Neural crest cell (in vitro differentiated cells): Measurements from ENCODE around the gene IVD. TPM values are rescaled to one million over a fixed set of nuclear protein-coding genes. Genes with fewer than 3 reads are reported as not detected.

Experiments
- DNase-seq: peaks from one replicate; pipeline ENCODE4 v3.0.0; 2021; ENCODE audit warnings: low read depth, mixed read lengths, low spot score
- H3K27ac Mint-ChIP-seq: one replicate; pipeline ENCODE4 v1.8.0; 2021; ENCODE audit warnings: mild to moderate bottlenecking, mixed read lengths; ENCODE audit not compliant: unreplicated experiment
- H3K27me3 Mint-ChIP-seq: 2 replicates; pipeline ENCODE4 v1.8.0; 2021; ENCODE audit warnings: low read depth, mild to moderate bottlenecking, mixed read lengths
- H3K36me3 Mint-ChIP-seq: 2 replicates; pipeline ENCODE4 v1.8.0; 2021; ENCODE audit warnings: low read depth, mild to moderate bottlenecking, mixed read lengths
- H3K4me1 Mint-ChIP-seq: 2 replicates; pipeline ENCODE4 v1.8.0; 2021; ENCODE audit warnings: mixed read lengths
- H3K4me3 Mint-ChIP-seq: one replicate; pipeline ENCODE4 v1.8.0; 2021; ENCODE audit warnings: mild to moderate bottlenecking, mixed read lengths
- H3K9me3 Mint-ChIP-seq: 2 replicates; pipeline ENCODE4 v1.8.0; 2021; ENCODE audit warnings: mixed read lengths
- CTCF ChIP-seq: fragments of 200-600 bp; sonication (generic); conservative IDR thresholded peaks from 2 replicates; pipeline ENCODE4 v1.5.0; 2021; ENCODE audit warnings: antibody characterized with exemption, mild to moderate bottlenecking
- total RNA-seq: library from RNA; stranded (reverse); gene quantifications from 2 replicates; pipeline ENCODE4 v1.2.1, GENCODE V29; 2021

Gene IVD
- total RNA-seq, 1 donor from 2014 or later, result 81.4 TPM

- no peak for TF ChIP-seq CTCF
- H3K4me1 Mint-ChIP-seq, result peaks cover 4% of the 10 kb centered on the region
- no peaks in the 10 kb centered on the region for H3K36me3 Mint-ChIP-seq
- no peak overlapping the region for H3K4me3 Mint-ChIP-seq
- H3K27me3 Mint-ChIP-seq, result peaks cover 36% of the 10 kb centered on the region
- H3K9me3 Mint-ChIP-seq, result no peaks in the 10 kb centered on the region
- H3K27ac Mint-ChIP-seq, result no peak overlapping the region
- DNase-seq, result no peak
These were observed 40.6 kb upstream of the IVD start for GRCh38 chr15:40365016-40365415.

DNA sequence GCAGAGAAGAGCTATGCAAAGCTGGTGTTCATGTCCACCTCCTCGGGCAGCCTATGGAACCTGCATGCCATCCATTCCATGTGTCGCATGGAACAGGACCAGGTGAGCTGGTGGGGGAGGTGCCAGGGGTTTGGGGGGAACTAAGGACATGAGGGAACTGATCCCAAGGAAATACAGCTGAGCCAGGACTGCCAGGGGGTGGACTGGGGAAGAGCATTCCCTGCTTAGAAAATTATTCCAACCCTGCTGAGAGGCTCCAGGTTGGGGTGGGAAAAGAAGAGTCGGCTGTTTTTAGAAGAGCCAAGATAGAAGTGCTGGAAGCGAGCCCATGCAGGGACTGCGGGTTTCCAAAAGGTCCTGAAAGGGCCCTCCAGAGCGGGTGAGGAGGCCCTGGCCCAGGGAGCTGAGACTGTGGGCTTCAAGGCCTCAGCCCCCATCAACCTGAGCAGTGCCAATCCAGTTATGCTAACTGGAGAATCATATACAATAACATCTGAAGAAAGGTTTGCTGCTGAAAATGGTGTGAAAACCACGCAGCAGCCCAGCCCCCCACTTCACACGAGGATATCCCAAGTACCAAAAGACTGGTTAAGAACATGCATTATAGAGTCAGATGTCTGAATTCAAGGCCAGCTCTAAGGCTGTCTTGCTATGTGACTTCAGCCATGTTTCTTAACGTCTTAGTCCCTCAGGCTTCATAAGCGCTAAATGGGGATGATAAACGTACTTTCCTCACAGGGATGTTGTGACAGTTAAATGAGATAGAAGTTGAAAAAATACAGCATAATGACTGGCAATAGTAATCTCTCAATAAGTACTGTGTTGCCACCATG is 39.8 kb upstream of the IVD start:
- no peak overlapping the region for H3K4me3 Mint-ChIP-seq
- DNase-seq, result no peak
- no peak overlapping the region for H3K27ac Mint-ChIP-seq
- H3K4me1 Mint-ChIP-seq, result peaks cover 4% of the 10 kb centered on the region
- H3K9me3 Mint-ChIP-seq, result no peaks in the 10 kb centered on the region
- H3K36me3 Mint-ChIP-seq, result no peaks in the 10 kb centered on the region
- no peak for TF ChIP-seq CTCF
- peaks cover 31% of the 10 kb centered on the region for H3K27me3 Mint-ChIP-seq

DNA sequence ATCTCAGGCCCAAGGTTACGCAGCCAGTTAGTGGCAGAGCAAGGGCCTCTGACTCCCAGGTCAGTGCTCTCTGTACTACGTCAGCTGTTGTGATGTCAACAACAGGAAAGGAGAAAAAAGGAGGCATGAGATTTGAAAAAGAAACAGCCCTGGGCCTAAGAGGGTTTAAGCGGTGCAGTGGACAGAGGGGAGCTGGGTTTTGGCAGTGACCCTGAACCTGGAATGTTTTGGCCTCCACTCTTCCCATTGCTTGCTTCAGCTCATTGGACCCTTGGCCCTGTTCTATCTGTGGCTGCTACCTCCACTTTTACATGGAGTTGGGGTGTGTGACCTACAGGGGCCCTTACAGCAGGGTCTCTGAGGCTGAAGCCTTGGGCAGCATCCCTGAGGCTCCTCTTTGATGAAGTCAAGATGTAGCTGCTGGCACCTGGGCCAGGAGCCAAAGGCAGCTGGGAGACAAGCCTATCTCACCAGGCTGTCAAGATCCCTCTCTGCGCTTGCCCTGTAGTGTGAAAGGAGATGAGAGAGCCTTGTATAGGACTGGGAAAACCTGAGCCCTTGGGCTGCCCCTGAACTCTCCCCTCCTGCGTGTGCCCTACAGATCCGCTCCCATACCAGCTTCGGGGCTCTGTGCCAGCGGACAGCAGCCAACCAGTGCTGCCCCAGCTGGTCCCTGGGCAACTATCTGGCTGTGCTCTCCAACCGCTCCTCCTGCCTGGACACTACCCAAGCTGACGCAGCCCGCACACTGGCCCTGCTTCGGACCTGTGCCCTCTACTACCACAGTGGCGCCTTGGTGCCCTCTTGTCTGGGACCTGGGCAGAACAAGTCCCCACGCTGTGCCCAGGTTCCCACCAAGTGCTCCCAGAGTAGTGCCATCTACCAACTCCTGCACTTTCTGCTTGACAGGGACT is 38.9 kb upstream of the IVD start:
- no peak for DNase-seq
- no peak overlapping the region for H3K4me3 Mint-ChIP-seq
- H3K27me3 Mint-ChIP-seq, result peaks cover 29% of the 10 kb centered on the region
- no peak overlapping the region for H3K27ac Mint-ChIP-seq
- no peak for TF ChIP-seq CTCF
- H3K9me3 Mint-ChIP-seq, result no peaks in the 10 kb centered on the region
- no peaks in the 10 kb centered on the region for H3K36me3 Mint-ChIP-seq
- H3K4me1 Mint-ChIP-seq, result peaks cover 4% of the 10 kb centered on the region

DNA sequence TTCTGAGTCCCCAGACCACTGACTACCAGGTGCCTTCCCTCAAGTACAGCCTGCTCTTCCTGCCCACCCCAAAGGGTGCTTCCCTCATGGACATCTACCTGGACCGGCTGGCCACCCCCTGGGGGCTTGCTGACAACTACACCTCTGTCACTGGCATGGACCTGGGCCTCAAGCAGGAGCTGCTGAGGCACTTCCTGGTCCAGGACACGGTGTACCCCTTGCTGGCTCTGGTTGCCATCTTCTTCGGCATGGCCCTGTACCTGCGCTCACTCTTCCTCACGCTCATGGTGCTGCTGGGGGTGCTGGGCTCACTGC is 38.3 kb upstream of the IVD start:
- H3K9me3 Mint-ChIP-seq, result no peaks in the 10 kb centered on the region
- H3K27me3 Mint-ChIP-seq, result peaks cover 28% of the 10 kb centered on the region
- H3K4me3 Mint-ChIP-seq, result no peak overlapping the region
- no peak for DNase-seq
- no peak overlapping the region for H3K27ac Mint-ChIP-seq
- no peak for TF ChIP-seq CTCF
- peaks cover 4% of the 10 kb centered on the region for H3K4me1 Mint-ChIP-seq
- no peaks in the 10 kb centered on the region for H3K36me3 Mint-ChIP-seq

DNA sequence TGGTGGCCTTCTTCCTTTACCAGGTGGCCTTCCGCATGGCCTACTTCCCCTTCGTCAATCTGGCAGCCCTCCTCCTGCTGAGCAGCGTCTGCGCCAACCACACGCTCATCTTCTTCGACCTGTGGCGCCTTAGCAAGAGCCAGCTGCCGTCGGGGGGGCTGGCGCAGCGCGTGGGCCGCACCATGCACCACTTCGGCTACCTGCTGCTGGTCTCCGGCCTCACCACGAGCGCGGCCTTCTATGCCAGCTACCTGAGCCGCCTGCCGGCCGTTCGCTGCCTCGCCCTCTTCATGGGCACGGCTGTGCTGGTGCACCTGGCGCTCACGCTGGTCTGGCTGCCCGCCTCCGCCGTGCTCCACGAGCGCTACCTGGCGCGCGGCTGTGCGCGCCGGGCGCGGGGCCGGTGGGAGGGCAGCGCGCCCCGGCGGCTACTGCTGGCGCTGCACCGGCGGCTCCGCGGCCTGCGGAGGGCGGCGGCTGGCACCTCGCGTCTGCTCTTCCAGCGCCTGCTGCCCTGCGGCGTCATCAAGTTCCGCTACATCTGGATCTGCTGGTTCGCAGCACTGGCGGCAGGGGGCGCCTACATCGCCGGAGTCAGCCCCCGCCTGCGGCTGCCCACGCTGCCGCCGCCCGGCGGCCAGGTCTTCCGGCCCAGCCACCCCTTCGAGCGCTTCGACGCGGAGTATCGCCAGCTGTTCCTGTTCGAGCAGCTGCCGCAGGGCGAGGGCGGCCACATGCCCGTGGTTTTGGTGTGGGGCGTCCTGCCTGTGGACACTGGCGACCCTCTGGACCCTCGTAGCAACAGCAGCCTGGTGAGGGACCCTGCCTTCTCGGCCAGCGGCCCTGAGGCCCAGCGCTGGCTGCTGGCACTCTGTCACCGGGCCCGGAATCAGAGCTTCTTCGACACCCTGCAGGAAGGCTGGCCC is 37.6 kb upstream of the IVD start:
- peak; percentile 85 for TF ChIP-seq CTCF
- H3K27me3 Mint-ChIP-seq, result peaks cover 27% of the 10 kb centered on the region
- H3K4me3 Mint-ChIP-seq, result no peak overlapping the region

More for the DNA sequence above, 37.6 kb upstream of the IVD start:
- no peak overlapping the region for H3K27ac Mint-ChIP-seq
- no peaks in the 10 kb centered on the region for H3K36me3 Mint-ChIP-seq
- no peaks in the 10 kb centered on the region for H3K9me3 Mint-ChIP-seq
- peaks cover 4% of the 10 kb centered on the region for H3K4me1 Mint-ChIP-seq
- peak; percentile 80 for DNase-seq
